Prostate gland (tissue), 2 donors: ENCODE results near the gene KCNJ6.

ENCODE experiments used
- POLR2AphosphoS5 ChIP-seq: sonication (generic); formaldehyde crosslinking; IDR thresholded peaks from one replicate; pipeline ENCODE4 v1.6.1; 2017; ENCODE audit warnings: antibody characterized with exemption
- TF ChIP-seq, protein P1 (sequence below), 4 experiments: fragments of 200-600 bp in 2 of 4; fragments of 450-650 bp in 2 of 4; sonication (generic) in 2 of 4; IDR thresholded peaks; 1 replicate in 3 of 4; 2 replicates in 1 of 4; pipeline ENCODE4 v1.5.1; 2016 to 2019; ENCODE audit warnings: antibody characterized with exemption in 4 of 4, mild to moderate bottlenecking in 2 of 4, moderate library complexity in 2 of 4

DNA sequence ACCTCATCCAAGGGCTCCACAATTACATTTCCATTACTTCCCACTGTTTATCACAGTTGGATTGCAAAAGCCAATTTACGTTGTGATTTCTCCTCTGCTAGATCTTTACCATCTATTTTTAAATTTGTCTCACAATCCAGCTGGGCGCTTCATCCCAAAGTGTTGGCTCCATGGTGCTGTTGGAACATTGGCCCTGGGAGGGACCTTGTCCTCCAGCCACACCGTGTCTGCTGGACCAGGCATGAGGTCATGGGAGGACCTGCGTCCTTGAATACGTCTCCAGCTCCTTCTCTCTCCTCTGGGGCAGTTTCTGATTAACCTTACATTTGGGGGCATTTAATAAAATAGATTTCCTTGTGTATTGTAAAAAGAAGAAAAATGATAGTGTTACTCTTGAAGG lies 125.4 kb downstream of the KCNJ6 start:
- TF ChIP-seq, protein P1, sequence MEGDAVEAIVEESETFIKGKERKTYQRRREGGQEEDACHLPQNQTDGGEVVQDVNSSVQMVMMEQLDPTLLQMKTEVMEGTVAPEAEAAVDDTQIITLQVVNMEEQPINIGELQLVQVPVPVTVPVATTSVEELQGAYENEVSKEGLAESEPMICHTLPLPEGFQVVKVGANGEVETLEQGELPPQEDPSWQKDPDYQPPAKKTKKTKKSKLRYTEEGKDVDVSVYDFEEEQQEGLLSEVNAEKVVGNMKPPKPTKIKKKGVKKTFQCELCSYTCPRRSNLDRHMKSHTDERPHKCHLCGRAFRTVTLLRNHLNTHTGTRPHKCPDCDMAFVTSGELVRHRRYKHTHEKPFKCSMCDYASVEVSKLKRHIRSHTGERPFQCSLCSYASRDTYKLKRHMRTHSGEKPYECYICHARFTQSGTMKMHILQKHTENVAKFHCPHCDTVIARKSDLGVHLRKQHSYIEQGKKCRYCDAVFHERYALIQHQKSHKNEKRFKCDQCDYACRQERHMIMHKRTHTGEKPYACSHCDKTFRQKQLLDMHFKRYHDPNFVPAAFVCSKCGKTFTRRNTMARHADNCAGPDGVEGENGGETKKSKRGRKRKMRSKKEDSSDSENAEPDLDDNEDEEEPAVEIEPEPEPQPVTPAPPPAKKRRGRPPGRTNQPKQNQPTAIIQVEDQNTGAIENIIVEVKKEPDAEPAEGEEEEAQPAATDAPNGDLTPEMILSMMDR (IDR thresholded peaks at IDR 0.05) = no peak
- no peak for TF ChIP-seq POLR2AphosphoS5
